NCI-H1417 treated with DMSO at 0.1 percent for 48 hours (cell line): ENCODE measurements around the gene TEKTIP1.

Experiments
- DNase-seq: peaks from one replicate; lab custom pipeline; 2025; lab: John Stamatoyannopoulos, UW

The TEKTIP1 gene

GRCh38 chr19:3537438-3538240, 1.3 kb upstream of the TEKTIP1 start:
- no peak for DNase-seq

- no peak for DNase-seq
Observed at GRCh38 chr19:3538258-3538929, 580 bp upstream of the TEKTIP1 start.

DNA sequence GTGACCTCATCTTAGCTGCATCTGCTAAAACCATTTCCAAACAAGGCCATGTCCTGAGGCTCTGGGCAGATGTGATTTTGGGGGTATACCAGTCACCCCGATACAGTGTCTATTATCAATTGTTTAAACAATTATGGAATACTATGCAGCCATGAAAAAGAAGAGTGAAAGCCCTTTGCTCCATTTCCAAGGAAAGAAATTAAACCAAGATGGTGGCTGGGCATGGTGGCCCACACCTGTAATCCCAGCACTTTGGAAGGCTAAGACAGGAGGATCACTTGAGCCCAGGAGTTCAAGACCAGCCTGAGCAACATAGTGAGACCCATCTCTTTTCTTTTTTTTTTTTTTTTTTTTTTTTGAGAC, 763 bp downstream of the TEKTIP1 start:
- DNase-seq = no peak

GRCh38 chr19:3543150-3544057, 4.4 kb downstream of the TEKTIP1 start:
- DNase-seq = no peak

- DNase-seq = no peak
Observed at GRCh38 chr19:3544058-3544376, 5.0 kb downstream of the TEKTIP1 start.

GRCh38 chr19:3544742-3545668, 6.0 kb downstream of the TEKTIP1 start:
- no peak for DNase-seq

DNA sequence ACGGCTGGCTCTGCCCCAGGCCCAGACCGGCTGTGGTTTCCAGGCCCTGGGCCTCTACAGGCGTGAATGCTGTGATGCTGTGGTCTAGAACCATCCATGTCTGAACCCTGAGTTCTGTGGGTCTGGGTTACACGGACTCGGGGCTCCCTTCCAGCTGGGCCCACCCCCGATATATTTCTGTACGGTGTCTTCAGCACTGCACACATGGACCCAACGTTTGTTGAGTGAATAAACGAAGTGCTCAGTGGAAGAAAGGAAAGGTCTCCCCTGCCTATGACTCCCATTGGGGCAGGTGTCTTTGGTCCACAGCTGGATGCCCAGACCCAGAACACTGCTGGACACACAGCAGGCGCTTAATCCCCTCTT, 6.7 kb downstream of the TEKTIP1 start:
- DNase-seq = no peak

DNA sequence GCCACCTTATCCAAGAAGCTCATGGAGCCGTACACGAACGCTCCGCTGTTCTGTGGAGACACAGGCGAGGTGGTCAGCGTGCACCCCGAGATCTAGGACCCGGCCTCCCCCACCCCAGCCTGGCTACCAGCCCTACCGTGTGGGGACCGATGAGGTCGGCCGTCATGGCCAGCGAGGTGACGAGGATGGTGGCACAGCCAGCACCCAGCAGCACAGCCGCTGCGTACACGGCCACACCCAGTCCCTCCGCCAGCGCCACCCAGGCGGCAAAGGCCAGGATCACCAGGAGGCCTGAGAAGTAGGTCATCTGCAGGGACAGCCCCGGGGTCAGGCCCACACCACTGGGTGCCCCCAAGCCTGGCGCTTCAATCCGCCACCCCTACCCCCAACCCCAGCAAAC, 7.1 kb downstream of the TEKTIP1 start:
- DNase-seq = no peak

DNA sequence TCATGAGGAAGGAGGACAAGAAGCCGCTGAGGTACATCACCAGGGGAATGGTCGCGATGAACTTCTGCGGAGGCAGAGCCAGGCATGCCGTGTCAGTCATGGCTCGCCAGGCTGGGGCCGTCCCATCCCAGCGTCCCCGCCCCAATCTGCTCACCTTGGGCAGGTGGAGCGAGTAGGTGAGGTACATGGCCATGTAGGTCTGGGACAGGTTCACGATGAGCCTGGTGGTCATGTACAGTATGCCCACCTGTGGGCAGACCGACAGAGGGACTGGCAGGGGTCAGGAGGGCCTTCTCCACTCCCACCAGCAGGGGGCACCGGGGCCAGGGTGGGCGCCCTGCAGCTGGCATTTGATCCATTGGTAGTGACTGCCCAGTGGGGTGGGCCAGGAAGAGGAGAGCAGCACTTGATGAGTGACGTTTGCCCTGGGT, 8.3 kb downstream of the TEKTIP1 start:
- DNase-seq = no peak

GRCh38 chr19:3547767-3548282, 8.9 kb downstream of the TEKTIP1 start:
- DNase-seq = no peak

GRCh38 chr19:3548606-3549005, 9.6 kb downstream of the TEKTIP1 start:
- DNase-seq = no peak

GRCh38 chr19:3549816-3550215, 10.8 kb downstream of the TEKTIP1 start:
- no peak for DNase-seq

DNA sequence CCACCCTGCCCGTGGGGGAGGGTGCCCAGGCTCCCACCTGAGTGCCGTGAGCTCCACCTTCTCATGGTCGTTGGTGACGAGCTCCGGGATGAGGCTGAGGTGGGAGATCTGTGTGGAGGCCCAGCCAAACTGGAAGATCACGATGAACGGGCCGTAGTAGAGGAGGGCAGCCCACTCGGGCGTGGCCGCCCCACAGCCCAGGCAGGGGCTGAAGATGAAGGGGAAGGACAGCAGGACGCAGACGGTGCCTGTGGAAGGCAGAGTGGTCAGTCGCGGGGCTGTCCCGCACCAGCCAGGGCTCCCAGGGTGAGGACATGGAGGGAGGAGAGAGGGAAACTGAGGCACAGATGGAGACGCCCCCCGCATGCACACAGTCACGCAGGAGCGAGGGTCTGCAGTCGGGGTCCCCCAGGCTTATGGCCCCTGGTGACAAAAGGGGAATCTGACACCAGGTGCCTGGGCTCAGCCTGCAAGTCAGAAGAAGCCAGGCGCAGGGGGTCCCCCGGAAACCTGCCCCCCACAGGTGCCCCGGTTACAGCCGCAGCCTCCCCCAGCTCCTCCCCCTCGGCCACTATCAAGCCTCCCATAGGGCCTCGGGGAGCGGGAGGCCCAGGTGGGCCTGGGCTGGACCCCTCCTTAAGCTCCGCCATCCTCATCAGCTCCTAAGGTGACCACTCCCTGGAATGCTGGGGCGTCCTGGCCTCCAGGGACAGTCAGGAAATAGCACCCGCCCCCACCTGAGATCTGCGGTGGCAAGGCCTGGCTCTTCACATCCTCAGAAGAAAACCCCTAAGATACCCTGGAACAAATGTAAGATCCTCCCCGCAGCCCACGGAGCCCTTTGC, 12.2 kb downstream of the TEKTIP1 start:
- no peak for DNase-seq

- DNase-seq = no peak
Observed at GRCh38 chr19:3551792-3552095, 12.8 kb downstream of the TEKTIP1 start.

DNA sequence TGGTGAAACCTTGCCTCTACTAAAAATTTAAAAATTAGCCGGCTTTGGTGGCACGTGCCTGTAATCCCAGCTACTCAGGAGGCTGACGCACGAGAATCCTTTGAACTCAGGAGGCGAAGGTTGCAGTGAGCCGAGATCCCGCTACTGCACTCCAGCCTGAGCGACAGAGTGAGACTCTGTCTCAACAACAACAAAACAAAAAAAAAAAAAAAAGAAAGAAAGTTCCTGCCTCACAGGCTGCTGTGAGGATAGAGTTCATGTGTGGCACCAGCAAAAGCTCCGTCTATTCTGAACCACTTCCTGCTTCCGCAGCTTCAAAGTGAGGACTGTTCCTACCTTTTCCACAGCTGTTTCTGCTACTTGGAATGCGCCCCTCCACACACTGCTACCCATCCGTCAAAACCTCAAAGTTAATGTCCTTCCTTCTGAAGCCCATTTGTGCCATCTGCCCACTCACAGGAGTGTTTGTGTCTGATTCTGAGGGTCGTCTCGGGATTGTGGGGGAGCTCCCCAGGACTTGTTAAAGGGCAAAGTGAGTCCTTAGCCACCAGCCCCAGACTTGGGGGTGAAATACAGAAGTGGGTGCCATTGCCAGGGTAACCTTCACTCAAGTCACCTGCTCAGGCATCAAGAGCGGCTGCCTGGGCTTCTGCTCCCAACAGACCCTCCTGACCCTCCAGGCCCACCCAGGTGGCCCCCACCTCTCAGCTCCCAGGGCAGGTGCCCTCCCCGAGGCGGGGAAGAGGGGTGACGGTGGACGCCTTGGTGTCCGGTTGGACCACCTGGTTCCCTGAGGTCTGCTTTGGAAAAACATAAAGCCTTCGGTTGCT, 15.5 kb downstream of the TEKTIP1 start:
- no peak for DNase-seq

DNA sequence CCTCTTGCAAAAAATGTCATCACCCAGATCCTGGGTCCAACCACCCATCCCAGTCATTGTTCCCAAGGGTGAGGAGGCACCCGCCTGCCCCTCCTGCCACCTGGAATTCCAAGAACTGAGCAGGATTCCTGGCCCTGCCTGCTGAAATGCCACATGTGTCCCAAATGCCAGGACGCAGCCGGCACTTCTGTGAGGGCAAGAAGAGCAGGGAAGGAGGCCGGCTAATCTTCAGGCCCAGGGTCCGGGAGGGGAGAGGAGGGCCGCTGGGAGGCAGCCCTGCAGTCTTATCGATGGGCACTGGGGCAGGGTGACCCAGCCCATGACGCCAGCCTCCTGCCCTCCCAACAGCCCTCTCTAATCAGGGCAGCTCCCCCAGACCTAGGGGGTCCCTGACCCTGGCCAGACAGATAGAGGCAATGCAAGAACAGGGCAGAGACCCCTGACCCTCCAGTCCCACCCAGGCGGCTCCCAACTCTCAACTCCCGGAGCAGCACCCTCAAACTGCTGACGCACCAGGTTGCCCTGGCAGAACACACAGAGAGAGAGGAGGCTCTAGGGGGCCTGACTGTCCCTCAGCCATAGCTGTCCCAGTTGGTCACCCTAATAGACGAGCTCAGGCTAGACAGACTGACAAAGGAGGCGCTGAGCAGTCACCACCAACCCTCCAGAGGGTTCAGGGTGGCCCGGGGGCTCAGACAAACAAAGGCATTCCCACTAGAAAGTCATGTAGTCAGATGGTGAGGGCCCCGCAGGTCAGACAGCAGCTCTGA, 16.9 kb downstream of the TEKTIP1 start:
- no peak for DNase-seq

- no peak for DNase-seq
Observed at GRCh38 chr19:3556423-3556977, 17.5 kb downstream of the TEKTIP1 start.

GRCh38 chr19:3556978-3557460, 18.0 kb downstream of the TEKTIP1 start:
- DNase-seq = no peak
